GM23338 (cell line): ENCODE measurements around the gene LRRC27. TPM values are rescaled to one million over a fixed set of nuclear protein-coding genes. Genes with fewer than 3 reads are reported as not detected.

Source experiments
- ATAC-seq: fragments of 200-7000 bp; cut with Tn5 transposase; 3 replicates; pipeline ENCODE4 v1.9.1; 2020
- DNase-seq: peaks from one replicate; pipeline ENCODE4 v3.0.0-alpha.2; 2015; ENCODE audit warnings: low spot score
- H2AFZ ChIP-seq: fragments of 200-600 bp; sonication (generic); 2 replicates; pipeline ENCODE4 v1.8.0; 2016; ENCODE audit warnings: antibody characterized with exemption, mild to moderate bottlenecking, moderate library complexity
- H3F3A ChIP-seq: fragments of 200-600 bp; sonication (generic); replicated peaks from 2 replicates; pipeline ENCODE4 v1.8.0; 2017; ENCODE audit warnings: antibody characterized with exemption, mixed run types, low read depth
- H3K27ac ChIP-seq: fragments of 200-600 bp; sonication (generic); 2 replicates; pipeline ENCODE4 v1.6.1; 2016; ENCODE audit warnings: low read depth
- H3K27me3 ChIP-seq: fragments of 200-600 bp; sonication (generic); 2 replicates; pipeline ENCODE4 v1.8.0; 2016; ENCODE audit warnings: mild to moderate bottlenecking, mixed run types, moderate library complexity; ENCODE audit not compliant: insufficient read depth
- H3K36me3 ChIP-seq: fragments of 200-600 bp; sonication (generic); 2 replicates; pipeline ENCODE4 v1.8.0; 2016; ENCODE audit warnings: mild to moderate bottlenecking; ENCODE audit not compliant: insufficient read depth
- H3K4me1 ChIP-seq: fragments of 200-600 bp; sonication (generic); 2 replicates; pipeline ENCODE4 v1.8.0; 2016; ENCODE audit warnings: mild to moderate bottlenecking, moderate library complexity; ENCODE audit not compliant: insufficient read depth
- H3K4me2 ChIP-seq: fragments of 200-600 bp; sonication (generic); 2 replicates; pipeline ENCODE4 v1.7.1; 2017; ENCODE audit warnings: mixed run types
- H3K4me3 ChIP-seq: fragments of 200-600 bp; sonication (generic); 2 replicates; pipeline ENCODE4 v1.6.1; 2016; ENCODE audit warnings: mixed run types
- H3K79me2 ChIP-seq: fragments of 200-600 bp; sonication (generic); replicated peaks from 2 replicates; pipeline ENCODE4 v1.8.0; 2017; ENCODE audit warnings: mild to moderate bottlenecking; ENCODE audit not compliant: insufficient read depth
- H3K9me2 ChIP-seq: fragments of 200-600 bp; sonication (generic); 2 replicates; pipeline ENCODE4 v1.8.0; 2017; ENCODE audit not compliant: insufficient read depth
- H4K20me1 ChIP-seq: fragments of 200-600 bp; sonication (generic); replicated peaks from 2 replicates; pipeline ENCODE4 v1.8.0; 2017; ENCODE audit warnings: mild to moderate bottlenecking; ENCODE audit not compliant: insufficient read depth
- H3K27ac Mint-ChIP-seq: 2 replicates; pipeline ENCODE4 v1.8.0; 2020; ENCODE audit warnings: inconsistent platforms, mild to moderate bottlenecking, moderate library complexity, mixed read lengths
- H3K27me3 Mint-ChIP-seq: 3 replicates; pipeline ENCODE4 v1.8.0; 2022; ENCODE audit warnings: low read depth, mild to moderate bottlenecking, moderate library complexity, mixed read lengths, inconsistent platforms; ENCODE audit not compliant: insufficient read depth, poor library complexity
- H3K36me3 Mint-ChIP-seq: 3 replicates; pipeline ENCODE4 v1.8.0; 2021; ENCODE audit warnings: low read depth, mild to moderate bottlenecking, inconsistent platforms, moderate library complexity, mixed read lengths
- H3K4me1 Mint-ChIP-seq: 3 replicates; pipeline ENCODE4 v1.8.0; 2020; ENCODE audit warnings: mild to moderate bottlenecking, inconsistent platforms, mixed read lengths
- H3K4me3 Mint-ChIP-seq: 3 replicates; pipeline ENCODE4 v1.8.0; 2021; ENCODE audit warnings: moderate library complexity, mild to moderate bottlenecking, inconsistent platforms, mixed read lengths
- H3K9me3 Mint-ChIP-seq: 3 replicates; pipeline ENCODE4 v1.8.0; 2020; ENCODE audit warnings: moderate library complexity, mild to moderate bottlenecking, inconsistent platforms, mixed read lengths
- CREB1 ChIP-seq: fragments of 250-450 bp; sonication (Bioruptor Pico); IDR thresholded peaks from 2 replicates; pipeline ENCODE4 v1.5.0; 2020; ENCODE audit warnings: low read depth, mild to moderate bottlenecking, moderate library complexity
- EZH2 ChIP-seq: fragments of 200-600 bp; sonication (generic); IDR thresholded peaks from one replicate; pipeline ENCODE4 v1.8.0; 2017; ENCODE audit warnings: antibody characterized with exemption, mild to moderate bottlenecking, low read depth; ENCODE audit not compliant: unreplicated experiment
- EZH2phosphoT487 ChIP-seq: fragments of 200-600 bp; sonication (generic); IDR thresholded peaks from one replicate; pipeline ENCODE4 v1.8.1; 2018; ENCODE audit warnings: antibody characterized with exemption; ENCODE audit not compliant: unreplicated experiment
- ZNF331 ChIP-seq: fragments of 250-450 bp; sonication (Bioruptor Pico); IDR thresholded peaks from 2 replicates; pipeline ENCODE4 v1.5.0; 2020; ENCODE audit warnings: low read depth, mild to moderate bottlenecking, moderate library complexity
- polyA plus RNA-seq: library from polyadenylated mRNA; unstranded; fragments of >200 nt; fragmentation: Nextera tagmentation; extraction: Ambion mirVana; gene quantifications from 2 replicates; pipeline ENCODE4 v1.2.1, GENCODE V29; 2016
- total RNA-seq: library from RNA; depleted of rRNA; stranded (reverse); fragments of >200 nt; shearing (Covaris generic); gene quantifications from 2 replicates; pipeline ENCODE4 v1.2.3, GENCODE V29; 2014
- TF ChIP-seq, protein P1 (sequence below): fragments of 250-450 bp; sonication (Bioruptor Pico); IDR thresholded peaks from 2 replicates; pipeline ENCODE4 v1.5.0; 2020; ENCODE audit warnings: mild to moderate bottlenecking, moderate library complexity
- TF ChIP-seq, protein P2 (sequence below): IDR thresholded peaks from 2 replicates; pipeline ENCODE4 v1.6.1; 2016; ENCODE audit warnings: antibody characterized with exemption
- TF ChIP-seq, protein P3 (sequence below), 2 experiments: fragments of 200-600 bp in 1 of 2; sonication (generic) in 1 of 2; conservative IDR thresholded peaks; 2 replicates each; pipeline versions ENCODE4 v1.5.1 to v1.6.1; 2016 to 2017; ENCODE audit warnings: antibody characterized with exemption in 2 of 2, low read depth in 2 of 2, mild to moderate bottlenecking in 2 of 2, moderate library complexity in 1 of 2

LRRC27 gene
- total and polyA plus RNA-seq, 2 experiments from 2014 or later = 2.9 to 3.5 TPM

DNA sequence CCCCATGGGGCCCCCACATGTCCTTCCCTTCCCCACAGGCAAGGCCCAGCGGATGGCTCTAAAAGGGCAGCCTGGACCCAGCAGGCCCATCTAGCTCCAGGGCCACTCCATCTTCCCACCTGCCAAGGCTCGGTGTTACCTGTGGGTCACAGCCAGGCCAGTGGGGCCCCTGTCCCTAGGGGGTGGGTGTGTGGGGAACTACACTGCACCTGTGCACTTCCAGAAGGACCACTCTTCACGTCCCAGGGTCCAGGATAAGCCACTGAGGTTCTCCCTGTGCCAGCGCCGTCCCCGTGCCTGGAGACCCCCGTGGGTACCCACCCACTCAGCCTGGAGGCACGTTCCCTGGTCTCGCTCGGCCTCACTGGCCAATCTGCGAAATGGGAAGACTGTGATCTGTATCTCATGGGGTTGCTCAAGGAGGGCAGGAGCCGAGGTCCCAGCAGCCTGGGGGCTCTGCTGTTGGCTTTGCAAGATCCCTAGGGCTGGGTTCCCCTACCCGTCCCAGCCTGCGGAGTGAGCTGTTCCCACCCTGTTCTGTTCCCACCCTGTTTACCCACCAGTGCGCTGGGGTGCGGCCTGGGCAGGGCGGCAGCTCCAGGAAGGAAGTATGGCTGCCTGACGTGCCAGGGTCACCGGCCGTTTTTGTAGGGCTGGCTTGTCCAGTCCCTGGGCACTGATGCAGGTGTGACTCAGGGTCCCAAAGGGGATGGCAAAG is 69.6 kb downstream of the LRRC27 start:
- Mint-ChIP-seq H3K36me3 (peaks cover 7% of the 10 kb centered on the region), H3K4me3 (no peak overlapping the region), H3K27ac (no peak overlapping the region), H3K9me3 (peaks cover 2% of the 10 kb centered on the region; the same call in 1 of the 3 replicates), H3K4me1 (peaks cover 27% of the 10 kb centered on the region), H3K27me3 (peaks cover 6% of the 10 kb centered on the region)
- Histone ChIP-seq H3K9me2 (no peaks in the 10 kb centered on the region), H3K27me3 (peaks cover 6% of the 10 kb centered on the region; the same call in 1 of the 2 replicates), H3K27ac (no peak overlapping the region), H2AFZ (no peak overlapping the region), H4K20me1 (no peaks in the 10 kb centered on the region), H3K79me2 (no peaks in the 10 kb centered on the region), H3K4me2 (no peak overlapping the region), H3K36me3 (no peaks in the 10 kb centered on the region), H3K4me1 (peaks cover 7% of the 10 kb centered on the region; the same call in 1 of the 2 replicates), H3F3A (0 out of 2 replicates have a peak, but pooled peaks cover 6% of the 10 kb centered on the region), H3K4me3 (no peak overlapping the region)
- no peak for DNase-seq
- no peak for ATAC-seq
- TF ChIP-seq, protein P1, sequence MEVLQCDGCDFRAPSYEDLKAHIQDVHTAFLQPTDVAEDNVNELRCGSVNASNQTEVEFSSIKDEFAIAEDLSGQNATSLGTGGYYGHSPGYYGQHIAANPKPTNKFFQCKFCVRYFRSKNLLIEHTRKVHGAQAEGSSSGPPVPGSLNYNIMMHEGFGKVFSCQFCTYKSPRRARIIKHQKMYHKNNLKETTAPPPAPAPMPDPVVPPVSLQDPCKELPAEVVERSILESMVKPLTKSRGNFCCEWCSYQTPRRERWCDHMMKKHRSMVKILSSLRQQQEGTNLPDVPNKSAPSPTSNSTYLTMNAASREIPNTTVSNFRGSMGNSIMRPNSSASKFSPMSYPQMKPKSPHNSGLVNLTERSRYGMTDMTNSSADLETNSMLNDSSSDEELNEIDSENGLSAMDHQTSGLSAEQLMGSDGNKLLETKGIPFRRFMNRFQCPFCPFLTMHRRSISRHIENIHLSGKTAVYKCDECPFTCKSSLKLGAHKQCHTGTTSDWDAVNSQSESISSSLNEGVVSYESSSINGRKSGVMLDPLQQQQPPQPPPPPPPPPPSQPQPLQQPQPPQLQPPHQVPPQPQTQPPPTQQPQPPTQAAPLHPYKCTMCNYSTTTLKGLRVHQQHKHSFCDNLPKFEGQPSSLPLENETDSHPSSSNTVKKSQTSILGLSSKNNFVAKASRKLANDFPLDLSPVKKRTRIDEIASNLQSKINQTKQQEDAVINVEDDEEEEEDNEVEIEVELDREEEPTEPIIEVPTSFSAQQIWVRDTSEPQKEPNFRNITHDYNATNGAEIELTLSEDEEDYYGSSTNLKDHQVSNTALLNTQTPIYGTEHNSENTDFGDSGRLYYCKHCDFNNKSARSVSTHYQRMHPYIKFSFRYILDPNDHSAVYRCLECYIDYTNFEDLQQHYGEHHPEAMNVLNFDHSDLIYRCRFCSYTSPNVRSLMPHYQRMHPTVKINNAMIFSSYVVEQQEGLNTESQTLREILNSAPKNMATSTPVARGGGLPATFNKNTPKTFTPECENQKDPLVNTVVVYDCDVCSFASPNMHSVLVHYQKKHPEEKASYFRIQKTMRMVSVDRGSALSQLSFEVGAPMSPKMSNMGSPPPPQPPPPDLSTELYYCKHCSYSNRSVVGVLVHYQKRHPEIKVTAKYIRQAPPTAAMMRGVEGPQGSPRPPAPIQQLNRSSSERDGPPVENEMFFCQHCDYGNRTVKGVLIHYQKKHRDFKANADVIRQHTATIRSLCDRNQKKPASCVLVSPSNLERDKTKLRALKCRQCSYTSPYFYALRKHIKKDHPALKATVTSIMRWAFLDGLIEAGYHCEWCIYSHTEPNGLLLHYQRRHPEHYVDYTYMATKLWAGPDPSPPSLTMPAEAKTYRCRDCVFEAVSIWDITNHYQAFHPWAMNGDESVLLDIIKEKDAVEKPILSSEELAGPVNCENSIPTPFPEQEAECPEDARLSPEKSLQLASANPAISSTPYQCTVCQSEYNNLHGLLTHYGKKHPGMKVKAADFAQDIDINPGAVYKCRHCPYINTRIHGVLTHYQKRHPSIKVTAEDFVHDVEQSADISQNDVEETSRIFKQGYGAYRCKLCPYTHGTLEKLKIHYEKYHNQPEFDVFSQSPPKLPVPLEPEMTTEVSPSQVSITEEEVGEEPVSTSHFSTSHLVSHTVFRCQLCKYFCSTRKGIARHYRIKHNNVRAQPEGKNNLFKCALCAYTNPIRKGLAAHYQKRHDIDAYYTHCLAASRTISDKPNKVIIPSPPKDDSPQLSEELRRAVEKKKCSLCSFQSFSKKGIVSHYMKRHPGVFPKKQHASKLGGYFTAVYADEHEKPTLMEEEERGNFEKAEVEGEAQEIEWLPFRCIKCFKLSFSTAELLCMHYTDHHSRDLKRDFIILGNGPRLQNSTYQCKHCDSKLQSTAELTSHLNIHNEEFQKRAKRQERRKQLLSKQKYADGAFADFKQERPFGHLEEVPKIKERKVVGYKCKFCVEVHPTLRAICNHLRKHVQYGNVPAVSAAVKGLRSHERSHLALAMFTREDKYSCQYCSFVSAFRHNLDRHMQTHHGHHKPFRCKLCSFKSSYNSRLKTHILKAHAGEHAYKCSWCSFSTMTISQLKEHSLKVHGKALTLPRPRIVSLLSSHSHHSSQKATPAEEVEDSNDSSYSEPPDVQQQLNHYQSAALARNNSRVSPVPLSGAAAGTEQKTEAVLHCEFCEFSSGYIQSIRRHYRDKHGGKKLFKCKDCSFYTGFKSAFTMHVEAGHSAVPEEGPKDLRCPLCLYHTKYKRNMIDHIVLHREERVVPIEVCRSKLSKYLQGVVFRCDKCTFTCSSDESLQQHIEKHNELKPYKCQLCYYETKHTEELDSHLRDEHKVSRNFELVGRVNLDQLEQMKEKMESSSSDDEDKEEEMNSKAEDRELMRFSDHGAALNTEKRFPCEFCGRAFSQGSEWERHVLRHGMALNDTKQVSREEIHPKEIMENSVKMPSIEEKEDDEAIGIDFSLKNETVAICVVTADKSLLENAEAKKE = no peak
- no peak for TF ChIP-seq ZNF331 (CRISPR knock-in tag)
- TF ChIP-seq CREB1 (CRISPR knock-in tag) = no peak
- TF ChIP-seq, protein P2, sequence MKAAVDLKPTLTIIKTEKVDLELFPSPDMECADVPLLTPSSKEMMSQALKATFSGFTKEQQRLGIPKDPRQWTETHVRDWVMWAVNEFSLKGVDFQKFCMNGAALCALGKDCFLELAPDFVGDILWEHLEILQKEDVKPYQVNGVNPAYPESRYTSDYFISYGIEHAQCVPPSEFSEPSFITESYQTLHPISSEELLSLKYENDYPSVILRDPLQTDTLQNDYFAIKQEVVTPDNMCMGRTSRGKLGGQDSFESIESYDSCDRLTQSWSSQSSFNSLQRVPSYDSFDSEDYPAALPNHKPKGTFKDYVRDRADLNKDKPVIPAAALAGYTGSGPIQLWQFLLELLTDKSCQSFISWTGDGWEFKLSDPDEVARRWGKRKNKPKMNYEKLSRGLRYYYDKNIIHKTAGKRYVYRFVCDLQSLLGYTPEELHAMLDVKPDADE = no peak
- TF ChIP-seq EZH2 = no peak
- TF ChIP-seq EZH2phosphoT487 = no peak
- TF ChIP-seq, protein P3, sequence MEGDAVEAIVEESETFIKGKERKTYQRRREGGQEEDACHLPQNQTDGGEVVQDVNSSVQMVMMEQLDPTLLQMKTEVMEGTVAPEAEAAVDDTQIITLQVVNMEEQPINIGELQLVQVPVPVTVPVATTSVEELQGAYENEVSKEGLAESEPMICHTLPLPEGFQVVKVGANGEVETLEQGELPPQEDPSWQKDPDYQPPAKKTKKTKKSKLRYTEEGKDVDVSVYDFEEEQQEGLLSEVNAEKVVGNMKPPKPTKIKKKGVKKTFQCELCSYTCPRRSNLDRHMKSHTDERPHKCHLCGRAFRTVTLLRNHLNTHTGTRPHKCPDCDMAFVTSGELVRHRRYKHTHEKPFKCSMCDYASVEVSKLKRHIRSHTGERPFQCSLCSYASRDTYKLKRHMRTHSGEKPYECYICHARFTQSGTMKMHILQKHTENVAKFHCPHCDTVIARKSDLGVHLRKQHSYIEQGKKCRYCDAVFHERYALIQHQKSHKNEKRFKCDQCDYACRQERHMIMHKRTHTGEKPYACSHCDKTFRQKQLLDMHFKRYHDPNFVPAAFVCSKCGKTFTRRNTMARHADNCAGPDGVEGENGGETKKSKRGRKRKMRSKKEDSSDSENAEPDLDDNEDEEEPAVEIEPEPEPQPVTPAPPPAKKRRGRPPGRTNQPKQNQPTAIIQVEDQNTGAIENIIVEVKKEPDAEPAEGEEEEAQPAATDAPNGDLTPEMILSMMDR (conservative IDR thresholded peaks at IDR 0.05; ENCODE audit: low read depth in 2 of 2) = no peak
